Right cardiac atrium (tissue), 5 donors: ENCODE data around the gene TNNI3K. TPM values are rescaled to one million over a fixed set of nuclear protein-coding genes. Genes with fewer than 3 reads are reported as not detected.

ENCODE experiments used
- ATAC-seq, 2 donors: fragments of 200-7000 bp; cut with Tn5 transposase; one replicate each; pipeline versions ENCODE4 v1.8.0 to v1.9.1; 2020; ENCODE audit warnings: moderate library complexity in 2 of 2, mild to moderate bottlenecking in 1 of 2
- DNase-seq, 3 donors: peaks; one replicate each; pipeline ENCODE4 v3.0.0-alpha.2; 2020
- H3K27ac ChIP-seq: one replicate; pipeline ENCODE4 v1.5.1; 2013; ENCODE audit warnings: mild to moderate bottlenecking, low read length, control low read depth, moderate library complexity
- H3K27me3 ChIP-seq: one replicate; pipeline ENCODE4 v1.6.1; 2013; ENCODE audit not compliant: control insufficient read depth, insufficient read depth
- H3K4me1 ChIP-seq: one replicate; pipeline ENCODE4 v1.6.1; 2013; ENCODE audit warnings: low read length; ENCODE audit not compliant: control insufficient read depth, insufficient read depth
- H3K4me3 ChIP-seq: one replicate; pipeline ENCODE4 v1.5.1; 2013; ENCODE audit warnings: low read length, control low read depth
- H3K9me3 ChIP-seq: one replicate; pipeline ENCODE4 v1.6.1; 2013; ENCODE audit warnings: low read length; ENCODE audit not compliant: control insufficient read depth
- WGBS: extraction: QIAGEN DNeasy Blood & Tissue Kit; methylation state at CpG from one replicate; pipeline ENCODE4 v1.1.7; 2013; 5-methylcytosine and 5-hydroxymethylcytosine counted together
- intact Hi-C, 4 donors: fragments of 100-400 bp; cut with DNase I; formaldehyde crosslinking; loops; one replicate each; pipeline versions ENCODE4 v1.11.0 to v1.14.0; 2022 to 2023
- polyA plus RNA-seq: library from polyadenylated mRNA; stranded (reverse); fragments of 200-250 nt; gene quantifications from one replicate; pipeline ENCODE4 v1.2.3, GENCODE V29; 2013
- total RNA-seq, 4 donors: library from RNA; stranded (reverse); fragmentation: NEBNext Ultra II Directional; extraction: Animal tissue kit (Norgen Biotek cat#: 25700); gene quantifications; one replicate each; pipeline ENCODE4 v1.2.1, GENCODE V29; 2021
- donor health status: healthy with polysubstance abuse.
- donor health status: DM: no; HTN: yes; CAD: no.
- donor health status: DM: no; HTN: no; CAD: no.
- donor health status: DM: no; HTN: yes; CAD: no; lungs with severe emphysema.
- donor health status: DM: yes; HTN: yes; CAD: no.

TNNI3K gene
- total and polyA plus RNA-seq, 5 donors: 34.3 to 78.4 (median 51.7) TPM

DNA sequence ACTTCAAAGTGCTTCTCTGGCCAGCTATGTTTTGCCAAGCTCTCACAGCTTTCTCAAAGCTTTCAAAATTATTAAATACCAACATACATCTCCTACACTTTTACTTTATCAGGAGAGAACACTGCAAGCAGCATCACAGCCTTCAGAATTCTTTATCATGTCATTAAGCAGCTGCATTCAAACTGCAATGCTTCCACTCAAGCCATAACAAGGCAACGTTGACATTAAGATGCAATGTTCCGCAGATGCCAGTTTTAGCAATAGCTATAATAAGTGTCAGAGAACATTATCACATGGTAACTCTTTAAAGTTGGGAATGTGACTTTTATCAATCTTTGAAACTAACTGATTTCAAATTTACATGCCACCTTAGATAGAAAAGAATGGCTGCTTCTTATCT, 185.3 kb downstream of the TNNI3K start:
- no peaks in the 10 kb centered on the region for H3K27me3 ChIP-seq
- intact Hi-C loops: no loop called here
- peaks cover 1% of the 10 kb centered on the region for H3K4me1 ChIP-seq
- no peaks in the 10 kb centered on the region for H3K9me3 ChIP-seq
- DNase-seq: no peak
- ATAC-seq: no peak
- peak overlapping the region; percentile 37 for H3K27ac ChIP-seq
- 34% methylated on average over 2 of the region's 2 CpGs for WGBS
- H3K4me3 ChIP-seq: no peak overlapping the region

DNA sequence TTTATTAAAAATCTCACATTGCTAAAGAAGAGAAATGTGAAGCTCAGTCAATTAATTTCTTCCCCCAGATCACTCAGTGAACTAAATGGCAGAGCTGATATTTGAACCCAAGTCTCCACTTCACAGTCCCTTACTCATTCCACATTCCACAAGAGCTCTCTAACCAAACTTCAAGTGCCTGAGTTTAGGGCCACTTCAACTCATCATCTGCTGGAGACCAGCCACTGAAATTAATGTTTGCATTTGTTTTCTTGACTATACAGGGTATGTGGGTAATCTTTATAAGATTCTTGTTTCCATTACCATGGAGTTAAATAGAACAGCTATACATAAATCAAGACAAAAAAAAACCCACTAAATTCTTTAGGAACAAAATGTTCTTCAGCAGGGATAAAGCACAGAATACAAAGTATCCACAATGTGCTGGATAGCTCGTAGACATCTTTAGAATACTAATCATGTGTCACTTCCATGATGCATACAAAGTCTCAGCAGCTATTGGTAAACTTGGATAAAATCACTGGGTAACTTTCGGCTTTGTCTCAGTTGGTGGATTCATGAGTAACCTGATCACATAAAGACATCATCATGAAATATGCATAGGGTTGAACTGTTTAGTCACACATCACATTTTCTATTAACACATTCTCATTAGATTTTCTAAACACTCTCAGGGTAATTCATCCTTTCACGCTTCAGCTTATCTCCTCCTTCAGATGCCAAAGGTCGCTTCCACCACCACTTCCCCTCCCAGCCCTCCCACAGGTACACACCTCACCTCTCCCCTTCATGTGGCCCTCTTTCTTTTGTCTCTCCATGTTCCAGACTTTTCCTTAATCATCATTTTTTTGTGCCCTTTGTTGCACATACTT, 187.5 kb downstream of the TNNI3K start:
- ATAC-seq: no peak
- Histone ChIP-seq H3K27ac (no peak overlapping the region), H3K9me3 (no peaks in the 10 kb centered on the region), H3K27me3 (no peaks in the 10 kb centered on the region), H3K4me1 (peaks cover 5% of the 10 kb centered on the region), H3K4me3 (no peak overlapping the region)
- WGBS: 64% methylated on average over 4 of the region's 4 CpGs
- DNase-seq: no peak
- intact Hi-C loops: no loop called here

DNA sequence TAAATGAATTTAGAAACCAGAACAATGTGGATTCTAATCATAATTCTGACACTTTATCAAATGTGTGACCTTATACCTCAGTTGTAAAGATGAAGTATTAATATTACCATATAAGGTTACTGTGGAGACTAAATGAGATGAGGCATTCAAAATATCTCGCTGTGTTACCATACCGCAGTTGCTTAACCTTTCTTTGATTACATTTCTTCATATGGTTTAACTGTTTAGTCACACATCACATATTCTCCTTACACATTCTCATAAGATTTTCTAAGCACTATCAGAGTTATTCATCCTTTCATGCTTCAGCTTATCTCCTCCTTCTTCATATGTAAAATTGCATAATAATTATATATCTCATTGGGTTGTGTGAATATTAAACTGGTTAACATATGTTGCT, 188.3 kb downstream of the TNNI3K start:
- no peak overlapping the region for H3K27ac ChIP-seq
- DNase-seq (no peak), ATAC-seq (no peak)
- no peaks in the 10 kb centered on the region for H3K27me3 ChIP-seq
- WGBS: 88% methylated on average over 2 of the region's 2 CpGs
- intact Hi-C loops: no loop called here
- H3K9me3 ChIP-seq: no peaks in the 10 kb centered on the region
- no peak overlapping the region for H3K4me3 ChIP-seq
- peaks cover 5% of the 10 kb centered on the region for H3K4me1 ChIP-seq

DNA sequence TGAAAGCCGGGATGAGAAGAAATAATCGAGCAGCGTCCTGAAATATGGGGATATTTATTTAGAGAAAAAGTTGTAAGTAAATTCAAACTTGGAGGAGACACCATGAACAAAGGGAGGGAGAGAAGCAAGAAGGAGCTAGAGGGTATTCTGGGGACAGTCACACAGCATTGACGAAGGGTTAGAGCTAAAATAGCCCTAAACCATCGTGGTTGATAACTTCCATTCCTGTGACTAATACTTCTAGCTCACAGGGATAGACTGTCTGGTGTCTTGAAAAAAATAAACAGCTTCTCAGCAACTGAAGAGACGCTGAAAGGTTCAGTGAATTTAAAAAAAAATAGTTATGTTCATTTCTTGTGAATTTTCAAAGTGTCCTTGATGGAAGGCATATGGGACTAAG, 190.5 kb downstream of the TNNI3K start:
- intact Hi-C loops: no loop called here
- H3K4me3 ChIP-seq: no peak overlapping the region
- no peaks in the 10 kb centered on the region for H3K27me3 ChIP-seq
- H3K27ac ChIP-seq: no peak overlapping the region
- ATAC-seq: peak; percentile 33 to 71
- WGBS: 59% methylated on average over 6 of the region's 6 CpGs
- H3K4me1 ChIP-seq: peaks cover 5% of the 10 kb centered on the region
- H3K9me3 ChIP-seq: no peaks in the 10 kb centered on the region
- DNase-seq: no peak

DNA sequence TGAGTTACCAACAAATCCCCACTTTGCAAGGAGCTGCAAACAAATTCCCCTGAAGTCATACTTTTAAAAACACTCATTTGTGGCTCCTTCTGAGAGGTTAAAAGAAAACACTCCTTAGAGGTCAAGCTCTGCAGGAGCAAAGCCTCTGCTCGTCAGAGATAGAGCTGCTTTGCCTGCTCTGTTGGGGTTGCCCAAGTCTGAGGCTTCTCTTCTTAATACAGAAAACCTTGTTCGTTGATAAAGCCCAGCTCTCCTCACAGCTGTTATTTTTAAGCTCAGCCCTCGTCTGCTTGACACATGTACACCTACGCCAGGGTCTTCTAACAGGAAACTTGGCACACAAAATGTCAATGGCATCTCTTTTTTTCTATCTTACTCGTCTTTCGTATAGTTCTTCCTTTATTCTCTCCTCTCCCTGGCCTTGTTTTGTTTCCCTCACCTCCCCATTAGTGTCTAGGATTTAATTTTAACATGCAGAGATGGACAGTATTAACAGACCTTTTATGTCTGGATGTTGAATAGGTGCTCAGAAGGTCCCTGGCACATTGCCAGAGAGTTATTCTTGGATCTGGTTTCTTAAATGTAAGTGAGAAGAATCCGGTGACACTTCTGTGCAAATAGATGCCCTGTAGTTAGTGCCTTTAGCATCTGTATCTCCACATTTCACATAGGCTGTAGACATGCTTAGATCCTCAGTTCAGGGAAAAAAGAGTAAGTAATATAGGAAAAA, 191.2 kb downstream of the TNNI3K start:
- DNase-seq (no peak), ATAC-seq (peak in 1 of 2 donors; percentile 22)
- peak overlapping the region; percentile 75 for H3K27ac ChIP-seq
- WGBS: 35% methylated on average over 7 of the region's 7 CpGs
- intact Hi-C loops: no loop called here
- no peaks in the 10 kb centered on the region for H3K27me3 ChIP-seq
- H3K4me1 ChIP-seq: peaks cover 5% of the 10 kb centered on the region
- H3K9me3 ChIP-seq: no peaks in the 10 kb centered on the region
- H3K4me3 ChIP-seq: no peak overlapping the region

DNA sequence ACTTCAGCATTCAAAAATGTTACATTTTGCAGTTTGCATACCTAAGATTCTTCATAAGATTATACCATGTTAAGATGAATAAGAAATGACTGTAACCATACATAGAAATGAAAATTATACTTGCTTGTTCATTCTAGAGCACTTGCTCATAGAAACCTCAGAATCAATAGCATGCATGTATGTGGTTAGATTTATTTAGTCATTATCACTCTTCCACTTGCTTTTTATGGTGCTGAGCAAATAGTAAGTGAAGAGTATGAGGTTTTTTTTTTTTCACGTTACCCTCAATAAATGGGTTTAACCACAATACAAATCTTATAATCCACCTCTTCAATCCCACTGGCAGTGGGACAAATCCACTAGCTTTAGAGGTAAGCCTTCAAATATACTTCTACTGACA, 192.5 kb downstream of the TNNI3K start:
- no peaks in the 10 kb centered on the region for H3K9me3 ChIP-seq
- peaks cover 4% of the 10 kb centered on the region for H3K4me1 ChIP-seq
- H3K4me3 ChIP-seq: no peak overlapping the region
- no peak overlapping the region for H3K27ac ChIP-seq
- WGBS: 74% methylated on average over 1 of the region's 1 CpG
- DNase-seq (no peak), ATAC-seq (no peak)
- H3K27me3 ChIP-seq: no peaks in the 10 kb centered on the region
- intact Hi-C loops: no loop called here

DNA sequence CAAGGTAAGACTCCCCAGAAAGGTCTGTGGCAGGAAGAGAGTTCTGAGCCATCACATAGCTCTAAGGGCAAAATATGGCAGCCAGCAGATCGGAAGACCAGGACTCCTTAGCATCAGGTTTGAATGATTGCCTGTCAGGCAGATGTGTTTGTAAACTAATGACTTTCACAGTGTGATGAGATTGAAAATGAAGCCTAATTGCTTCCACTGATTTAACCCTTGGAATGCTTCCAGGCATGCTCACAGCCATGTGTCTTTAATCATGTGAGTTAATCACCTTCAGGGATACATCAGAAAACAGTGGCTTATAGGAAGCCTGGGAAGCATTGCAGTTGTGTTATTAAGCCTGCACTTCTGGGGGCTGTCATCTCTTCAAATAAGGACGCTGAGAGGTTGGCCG, 194.4 kb downstream of the TNNI3K start:
- Histone ChIP-seq H3K27ac (no peak overlapping the region), H3K27me3 (no peaks in the 10 kb centered on the region), H3K9me3 (no peaks in the 10 kb centered on the region), H3K4me1 (peaks cover 4% of the 10 kb centered on the region), H3K4me3 (no peak overlapping the region)
- intact Hi-C loops: no loop called here
- ATAC-seq (no peak), DNase-seq (no peak)
- WGBS: 72% methylated on average over 3 of the region's 3 CpGs

DNA sequence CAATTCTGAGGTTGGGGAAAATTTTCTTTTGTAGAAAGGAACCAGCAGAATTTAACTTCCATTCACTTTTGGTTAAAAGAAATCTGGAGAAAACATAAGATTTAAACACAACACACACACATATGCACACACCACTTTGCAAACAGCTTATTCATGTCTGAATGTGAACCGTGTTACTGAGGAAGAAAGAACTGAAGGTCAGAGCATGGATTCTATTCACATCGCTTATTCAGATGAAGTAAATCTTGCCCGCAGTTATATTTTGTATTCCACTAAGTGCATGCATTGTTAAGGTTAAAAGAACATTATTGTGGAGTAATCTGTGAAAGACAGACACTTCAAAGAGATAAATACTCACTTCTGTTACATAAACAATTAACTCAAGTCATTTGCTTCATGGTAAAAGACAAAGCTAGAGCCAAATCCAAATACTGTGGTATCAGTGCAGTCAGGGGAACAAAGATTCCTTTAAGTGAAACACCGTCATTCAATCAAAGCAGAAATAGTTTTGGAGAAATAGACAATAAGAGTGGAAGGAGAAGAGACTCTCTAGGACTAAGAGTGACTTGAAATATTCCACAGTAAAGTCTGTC, 195.3 kb downstream of the TNNI3K start:
- no peak overlapping the region for H3K4me3 ChIP-seq
- H3K9me3 ChIP-seq: no peaks in the 10 kb centered on the region
- WGBS: 46% methylated on average over 4 of the region's 4 CpGs
- H3K27me3 ChIP-seq: no peaks in the 10 kb centered on the region
- H3K27ac ChIP-seq: no peak overlapping the region
- peaks cover 4% of the 10 kb centered on the region for H3K4me1 ChIP-seq
- intact Hi-C loops: no loop called here
- DNase-seq: no peak
- ATAC-seq: no peak

DNA sequence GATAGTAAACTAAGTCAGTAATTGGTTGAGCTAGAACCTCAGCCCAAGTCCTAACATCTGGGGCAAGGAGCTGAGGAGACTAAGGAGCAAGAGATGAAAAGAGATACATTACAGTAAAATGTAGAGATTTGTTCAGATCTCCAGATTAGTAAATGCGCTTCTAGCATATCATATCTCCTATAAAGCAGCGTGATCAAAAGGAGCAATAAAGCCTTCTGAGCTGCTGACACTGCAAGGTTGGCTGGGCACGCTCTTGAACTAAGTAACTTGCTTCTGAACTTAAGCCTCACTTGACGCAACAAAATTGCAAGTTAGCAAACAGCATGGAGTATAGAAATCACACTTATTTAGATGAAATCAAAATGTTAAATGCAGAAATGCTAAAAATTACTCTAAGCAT, 196.3 kb downstream of the TNNI3K start:
- WGBS: 76% methylated on average over 4 of the region's 4 CpGs
- no peak for DNase-seq
- Histone ChIP-seq H3K4me1 (peaks cover 1% of the 10 kb centered on the region), H3K9me3 (no peaks in the 10 kb centered on the region), H3K27ac (no peak overlapping the region), H3K27me3 (no peaks in the 10 kb centered on the region), H3K4me3 (no peak overlapping the region)
- ATAC-seq: no peak
- intact Hi-C loops: no loop called here

DNA sequence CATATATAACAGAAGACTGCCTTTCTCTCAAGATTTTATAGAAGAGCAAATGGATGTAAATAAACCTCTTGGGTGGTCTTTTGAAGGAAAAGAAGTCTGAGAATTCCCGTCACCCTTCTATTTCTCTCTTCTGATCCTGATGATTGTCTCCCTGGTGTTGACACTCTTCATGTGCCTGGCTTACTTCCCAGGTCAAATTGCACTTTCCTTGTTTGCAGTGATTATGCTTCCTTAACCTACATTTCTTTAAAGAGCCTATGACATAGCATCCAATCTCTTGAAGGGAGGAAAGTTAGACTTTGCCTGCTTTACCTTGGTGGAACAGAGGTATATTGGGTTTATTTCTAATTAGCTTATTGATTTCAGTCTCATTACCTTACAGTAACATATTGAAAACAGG, 197.1 kb downstream of the TNNI3K start:
- DNase-seq (no peak), ATAC-seq (no peak)
- Histone ChIP-seq H3K27me3 (no peaks in the 10 kb centered on the region), H3K4me1 (no peaks in the 10 kb centered on the region), H3K9me3 (no peaks in the 10 kb centered on the region), H3K27ac (no peak overlapping the region), H3K4me3 (no peak overlapping the region)
- intact Hi-C loops: no loop called here
- 0% methylated on average over 1 of the region's 1 CpG for WGBS

DNA sequence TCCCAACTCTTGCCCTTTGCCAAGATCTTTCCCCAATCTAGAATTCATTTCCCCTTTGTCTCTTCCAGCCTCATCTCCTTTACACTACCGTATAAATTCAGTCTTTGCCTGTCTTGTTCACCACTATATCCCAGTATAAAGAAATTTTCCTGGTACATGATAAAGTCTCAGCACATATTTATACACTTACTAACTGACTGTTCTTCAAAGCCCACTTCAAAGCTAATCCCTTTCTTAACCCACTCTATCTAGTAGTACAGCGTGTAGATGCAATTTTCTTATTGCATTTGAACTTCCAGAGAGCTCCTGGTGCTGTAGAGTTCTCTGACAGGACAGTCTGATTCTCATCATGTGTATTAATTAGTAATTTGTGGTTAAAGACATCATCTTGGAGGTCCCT, 199.1 kb downstream of the TNNI3K start:
- intact Hi-C loops: no loop called here

More for the DNA sequence above, 199.1 kb downstream of the TNNI3K start:
- no peaks in the 10 kb centered on the region for H3K27me3 ChIP-seq
- no peaks in the 10 kb centered on the region for H3K4me1 ChIP-seq
- no peak for DNase-seq
- no peak overlapping the region for H3K4me3 ChIP-seq
- 62% methylated on average over 2 of the region's 2 CpGs for WGBS
- no peak for ATAC-seq
- no peak overlapping the region for H3K27ac ChIP-seq
- H3K9me3 ChIP-seq: no peaks in the 10 kb centered on the region
